Endothelial cell of umbilical vein (primary cell): Measurements from ENCODE around the gene SEMA5A.

Experiments used
- CTCF ChIP-seq, 2 donors: IDR thresholded peaks; 1 replicate in 1 of 2; 2 replicates in 1 of 2; pipeline ENCODE4 v1.5.1; 2011; ENCODE audit warnings: low read length in 2 of 2, mild to moderate bottlenecking in 2 of 2, moderate library complexity in 2 of 2, control low read depth in 1 of 2, inconsistent platforms in 1 of 2, low read depth in 1 of 2; ENCODE audit not compliant: insufficient read depth in 1 of 2; ENCODE audit errors: extremely low read depth in 1 of 2
- EZH2 ChIP-seq: IDR thresholded peaks from 2 replicates; pipeline ENCODE4 v1.6.1; 2012; ENCODE audit warnings: borderline replicate concordance, low read depth, mild to moderate bottlenecking, moderate library complexity, low read length, inconsistent platforms; ENCODE audit not compliant: severe bottlenecking
- GATA2 ChIP-seq: IDR thresholded peaks from 2 replicates; pipeline ENCODE4 v1.7.0; 2011; ENCODE audit warnings: low read depth, mild to moderate bottlenecking, moderate library complexity, mixed read lengths, low read length; ENCODE audit not compliant: insufficient read length, insufficient read depth
- JUN ChIP-seq: IDR thresholded peaks from 2 replicates; pipeline ENCODE4 v1.6.1; 2011; ENCODE audit warnings: borderline replicate concordance, low read depth; ENCODE audit not compliant: insufficient read length, insufficient read depth
- MYC ChIP-seq: IDR thresholded peaks from one replicate; pipeline ENCODE4 v1.6.1; 2011; ENCODE audit warnings: mild to moderate bottlenecking, low read depth, low read length
- POLR2A ChIP-seq: IDR thresholded peaks from 2 replicates; pipeline ENCODE4 v1.6.1; 2012; ENCODE audit warnings: low read depth, mild to moderate bottlenecking, control low read depth, low read length
- POLR2AphosphoS5 ChIP-seq: IDR thresholded peaks from 2 replicates; pipeline ENCODE4 v1.6.1; 2012; ENCODE audit warnings: low read depth, mild to moderate bottlenecking, control low read depth, low read length, moderate library complexity; ENCODE audit not compliant: insufficient read depth
- TF ChIP-seq, protein P1 (sequence below): IDR thresholded peaks from 2 replicates; pipeline ENCODE4 v1.6.1; 2011; ENCODE audit not compliant: insufficient read depth, insufficient read length

DNA sequence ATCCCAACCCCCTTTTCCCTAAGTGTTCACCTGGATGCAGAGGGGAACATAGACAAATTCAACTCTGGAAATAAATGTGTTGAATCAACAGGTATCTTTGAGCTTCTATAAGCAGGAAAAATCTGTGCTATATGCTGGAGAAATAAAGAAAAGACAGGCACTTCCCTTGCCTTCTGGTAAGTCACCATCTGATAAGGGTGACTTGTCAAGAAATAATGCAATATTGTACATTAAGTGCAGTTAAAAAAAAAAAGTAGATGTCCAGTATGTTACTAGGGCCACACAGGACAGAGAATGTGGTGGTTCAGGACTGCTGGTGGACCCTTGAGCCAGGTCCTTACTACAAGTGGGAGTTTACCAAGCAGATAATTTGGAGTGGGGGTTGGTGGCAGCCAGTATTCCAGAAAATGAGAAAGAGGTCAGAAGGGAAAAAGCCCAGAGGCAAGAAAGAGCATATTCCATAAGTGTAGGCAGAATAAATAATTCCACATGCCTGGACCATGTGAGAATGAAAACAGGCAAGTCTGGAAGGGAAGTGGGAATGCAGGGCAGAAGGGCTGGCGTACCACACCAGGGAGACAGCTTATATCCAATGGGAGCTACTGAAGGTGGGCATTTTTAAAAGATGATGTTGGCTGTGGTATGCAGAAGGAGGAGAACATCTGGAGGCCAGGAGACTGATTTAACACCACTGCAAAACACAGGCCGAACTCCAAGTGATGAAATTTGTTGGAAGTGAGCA is 209.9 kb downstream of the SEMA5A start:
- TF ChIP-seq CTCF (IDR thresholded peaks at IDR 0.05; ENCODE audit: extremely low read depth in 1 of 2, insufficient read depth in 1 of 2, low read depth in 1 of 2, low read length in 2 of 2) (no peak), POLR2A (no peak), EZH2 (no peak), MYC (no peak), POLR2AphosphoS5 (no peak), JUN (no peak), GATA2 (no peak)
- TF ChIP-seq, protein P1, sequence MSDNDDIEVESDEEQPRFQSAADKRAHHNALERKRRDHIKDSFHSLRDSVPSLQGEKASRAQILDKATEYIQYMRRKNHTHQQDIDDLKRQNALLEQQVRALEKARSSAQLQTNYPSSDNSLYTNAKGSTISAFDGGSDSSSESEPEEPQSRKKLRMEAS = no peak
